Endothelial cell of umbilical vein (primary cell): ENCODE data around the gene SAMD1.

Experiments
- CTCF ChIP-seq, 2 donors: IDR thresholded peaks; 1 replicate in 1 of 2; 2 replicates in 1 of 2; pipeline ENCODE4 v1.5.1; 2011; ENCODE audit warnings: low read length in 2 of 2, mild to moderate bottlenecking in 2 of 2, moderate library complexity in 2 of 2, control low read depth in 1 of 2, inconsistent platforms in 1 of 2, low read depth in 1 of 2; ENCODE audit not compliant: insufficient read depth in 1 of 2; ENCODE audit errors: extremely low read depth in 1 of 2
- MYC ChIP-seq: IDR thresholded peaks from one replicate; pipeline ENCODE4 v1.6.1; 2011; ENCODE audit warnings: mild to moderate bottlenecking, low read depth, low read length
- POLR2A ChIP-seq: IDR thresholded peaks from 2 replicates; pipeline ENCODE4 v1.6.1; 2012; ENCODE audit warnings: low read depth, mild to moderate bottlenecking, control low read depth, low read length

GRCh38 chr19:14118165-14119051 is 27.9 kb upstream of the SAMD1 start:
- TF ChIP-seq CTCF (IDR thresholded peaks at IDR 0.05; ENCODE audit: extremely low read depth in 1 of 2, insufficient read depth in 1 of 2, low read depth in 1 of 2, low read length in 2 of 2) (no peak), POLR2A (peak; percentile 78), MYC (no peak)
